ENCODE data around the gene FBXO36.

- TF ChIP-seq CTCF (IDR thresholded peaks at IDR 0.05) (no peak), POLR2A (IDR thresholded peaks at IDR 0.05) (no peak)
Observed at GRCh38 chr2:229874647-229875046, 47.7 kb upstream of the FBXO36 start.

Data from thyroid gland (tissue), 4 donors.